Measurements from ENCODE around the gene NCAPH2. TPM values are rescaled to one million over a fixed set of nuclear protein-coding genes. Genes with fewer than 3 reads are reported as not detected.

Gene NCAPH2
- total and polyA plus RNA-seq, 2 of the 13 experiments (the other 11 are each of a cell fraction or from before 2014, with no cell fraction given), result 28.1 to 64.4 TPM

GRCh38 chr22:50516068-50516467 is 8.0 kb downstream of the NCAPH2 start:
- no peaks in the 10 kb centered on the region for H4K20me1 ChIP-seq (ENCODE audit: insufficient read depth, low read length)
- H3K4me2 ChIP-seq (ENCODE audit: low read depth, low read length), result no peak overlapping the region
- no peak for TF ChIP-seq SMAD1 (CRISPR knock-in tag; IDR thresholded peaks at IDR 0.05; ENCODE audit: borderline replicate concordance, low read depth)
- TF ChIP-seq DRAP1 (CRISPR knock-in tag; IDR thresholded peaks at IDR 0.05), result no peak
- no peak for TF ChIP-seq HOXA3 (CRISPR knock-in tag; IDR thresholded peaks at IDR 0.05)
- TF ChIP-seq ZNF383 (CRISPR knock-in tag; IDR thresholded peaks at IDR 0.05; ENCODE audit: borderline replicate concordance), result no peak
- TF ChIP-seq FOSL1 (CRISPR knock-in tag; IDR thresholded peaks at IDR 0.05; ENCODE audit: borderline replicate concordance), result no peak
- no peak for TF ChIP-seq ATAD3A (CRISPR knock-in tag; IDR thresholded peaks at IDR 0.05)
- TF ChIP-seq ZBTB37 (CRISPR knock-in tag; IDR thresholded peaks at IDR 0.05), result no peak
- no peak for TF ChIP-seq NONO (IDR thresholded peaks at IDR 0.05)
- TF ChIP-seq NONO (CRISPR knock-in tag; conservative IDR thresholded peaks at IDR 0.05), result no peak
- TF ChIP-seq ZFX (CRISPR knock-in tag; IDR thresholded peaks at IDR 0.05; ENCODE audit: low read depth), result no peak
- no peak for TF ChIP-seq ZSCAN25 (CRISPR knock-in tag; IDR thresholded peaks at IDR 0.05)
- no peak for TF ChIP-seq BCL3 (CRISPR knock-in tag; IDR thresholded peaks at IDR 0.05)
- no peak for TF ChIP-seq ELF3 (CRISPR knock-in tag; IDR thresholded peaks at IDR 0.05)
- TF ChIP-seq JUN (CRISPR knock-in tag; IDR thresholded peaks at IDR 0.05), result no peak
- BruUV-seq (replicated peaks), result no TSS peak
- CTCF ChIA-PET (ENCODE audit: low intra/inter-chr PET ratio, low total read pairs), result no interaction called here
- H3K79me2 ChIP-seq (ENCODE audit: insufficient read depth, low read length), result peaks cover 31% of the 10 kb centered on the region
- DNase-seq (ENCODE audit: low spot score), result no peak
- WGBS (ENCODE audit: low lambda C conversion rate), result 100% methylated on average over 3 of the region's 8 CpGs
- in situ Hi-C loops (cut with HindIII; ENCODE audit: extremely low pct_ligation_motif_present, low pct_unique_long_range_greater_than_20kb) (no loop called here), intact Hi-C loops (cut with micrococcal nuclease; ENCODE audit: unreplicated experiment) (no loop called here)
- no peak overlapping the region for H2AFZ ChIP-seq (ENCODE audit: low read length)
- H3K27me3 ChIP-seq (ENCODE audit: control insufficient read depth in 1 of 2, insufficient read depth in 2 of 2, low read length in 2 of 2), result no peaks in the 10 kb centered on the region
- no peak for ATAC-seq
- no peak overlapping the region for H3K9ac ChIP-seq (ENCODE audit: insufficient read depth, low read depth, low read length)
- no peak overlapping the region for H3K27ac ChIP-seq (ENCODE audit: extremely low read length, insufficient read depth, low read length)
- no peaks in the 10 kb centered on the region for H3K9me3 ChIP-seq (ENCODE audit: low read length)
- H3K36me3 ChIP-seq (replicated peaks in 1 of 2; ENCODE audit: control insufficient read depth in 1 of 2, insufficient read depth in 2 of 2, low read length in 2 of 2), result peaks cover 17 to 44% of the 10 kb centered on the region in 2 experiments
- H3K4me1 ChIP-seq (ENCODE audit: insufficient read depth, low read length), result no peaks in the 10 kb centered on the region
- no peak for FAIRE-seq
- POLR2A ChIA-PET, result interaction anchor here (0.9 kb wide), 1 partner anchor 10 kb away, joined by 5 read pairs; the partner anchor contains the start of gene SCO2
- no peak overlapping the region for H3K4me3 ChIP-seq (replicated peaks in 1 of 3; ENCODE audit: insufficient read depth in 1 of 3, low read depth in 2 of 3, low read length in 3 of 3)

Data from HepG2 (cell line).